Dendritic cell treated with granulocyte-macrophage colony-stimulating factor and Interleukin-4, amounts not matched to agents 40 ng/mL and 50 ng/mL, for 4 days (primary cell): ENCODE measurements around the gene SCAF8.
A peak's percentile ranks its signal among the peaks of the same experiment; 100 is the strongest.
"Not testable (repeated sequence)": the region's sequence is repeated elsewhere in the genome, so short reads cannot be mapped to it uniquely, and the experiment has no call there.

Source experiments
- H3K27ac Mint-ChIP-seq: one replicate; pipeline ENCODE4 v1.8.0; 2022; ENCODE audit warnings: mild to moderate bottlenecking, mixed read lengths
- H3K27me3 Mint-ChIP-seq: one replicate; pipeline ENCODE4 v1.8.0; 2022; ENCODE audit warnings: mild to moderate bottlenecking, mixed read lengths
- H3K36me3 Mint-ChIP-seq: one replicate; pipeline ENCODE4 v1.8.0; 2022; ENCODE audit warnings: low read depth, mixed read lengths
- H3K4me1 Mint-ChIP-seq: one replicate; pipeline ENCODE4 v1.8.0; 2022; ENCODE audit warnings: low read depth, mixed read lengths
- H3K4me3 Mint-ChIP-seq: one replicate; pipeline ENCODE4 v1.8.0; 2022; ENCODE audit warnings: mild to moderate bottlenecking, moderate library complexity, mixed read lengths
- H3K9me3 Mint-ChIP-seq: one replicate; pipeline ENCODE4 v1.8.0; 2022; ENCODE audit warnings: mixed read lengths
- intact Hi-C: fragments of 100-400 bp; cut with micrococcal nuclease; formaldehyde crosslinking; loops from one replicate; pipeline ENCODE4 v1.15.0; 2022

The SCAF8 gene

DNA sequence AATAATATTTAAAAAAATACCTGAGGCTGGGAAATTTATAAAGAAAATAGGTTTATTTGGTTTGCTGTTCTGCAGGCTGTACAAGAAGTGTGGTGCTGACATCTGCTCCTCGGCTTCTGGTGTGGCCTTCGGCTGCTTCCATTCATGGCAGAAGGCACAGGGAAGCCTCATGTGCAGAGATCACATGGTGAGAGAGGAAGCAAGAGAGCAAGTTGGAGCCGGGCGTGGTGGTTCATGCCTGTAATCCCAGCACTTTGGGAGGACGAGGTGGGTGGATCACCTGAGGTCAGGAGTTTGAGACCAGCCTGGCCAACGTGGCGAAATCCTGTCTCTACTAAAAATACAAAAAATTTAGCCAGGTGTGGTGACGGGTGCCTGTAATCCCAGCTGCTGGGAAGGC lies 16.9 kb upstream of the SCAF8 start:
- H3K27ac Mint-ChIP-seq, H3K27me3 Mint-ChIP-seq, intact Hi-C loops, H3K4me3 Mint-ChIP-seq, H3K36me3 Mint-ChIP-seq: not testable (repeated sequence)
- Mint-ChIP-seq H3K4me1 (peaks cover 20% of the 10 kb centered on the region), H3K9me3 (peaks cover 18% of the 10 kb centered on the region)

DNA sequence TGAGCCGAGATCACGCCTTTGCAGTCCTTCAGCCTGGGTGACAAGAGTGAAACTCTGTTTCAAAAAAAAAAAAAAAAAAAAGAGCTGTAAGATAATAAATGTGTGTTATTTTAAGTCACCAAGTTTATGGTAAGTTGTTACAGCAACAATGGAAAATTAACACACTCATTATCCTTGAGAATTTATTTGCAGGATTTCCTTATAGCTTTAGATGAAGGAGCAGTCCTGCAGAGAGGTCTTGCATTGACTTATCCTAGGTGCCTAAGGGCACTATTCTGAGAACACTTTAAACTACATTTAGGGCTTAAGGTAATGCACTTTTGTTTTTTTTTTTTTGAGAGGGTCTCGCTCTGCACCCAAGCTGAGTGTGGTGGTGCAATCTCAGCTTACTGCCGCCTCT lies 13.8 kb upstream of the SCAF8 start:
- no peak overlapping the region for H3K4me3 Mint-ChIP-seq

DNA sequence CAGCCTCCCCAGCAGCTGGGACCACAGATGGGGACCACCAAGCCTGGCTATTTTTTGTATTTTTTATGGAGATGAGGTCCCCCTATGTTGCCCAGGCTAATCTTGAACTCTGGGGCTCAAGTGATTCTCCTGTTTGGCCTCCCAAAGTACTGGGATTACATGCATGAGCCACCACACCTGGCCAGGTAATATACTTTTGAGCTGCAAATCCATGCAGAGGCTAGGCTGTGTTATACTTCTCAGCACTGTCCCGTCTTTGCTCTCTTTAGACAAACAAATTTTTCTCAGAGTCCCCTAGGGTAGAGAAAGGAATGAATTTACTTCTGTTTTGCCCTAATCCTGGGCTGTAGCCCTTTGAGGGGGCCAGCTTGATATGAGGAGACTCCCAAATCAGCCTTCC lies 13.4 kb upstream of the SCAF8 start:
- Mint-ChIP-seq H3K27me3 (peaks cover 12% of the 10 kb centered on the region), H3K4me1 (peaks cover 10% of the 10 kb centered on the region), H3K4me3 (no peak overlapping the region), H3K36me3 (no peaks in the 10 kb centered on the region), H3K9me3 (peaks cover 18% of the 10 kb centered on the region), H3K27ac (no peak overlapping the region)
- intact Hi-C loops = no loop called here

More for the DNA sequence above, 13.8 kb upstream of the SCAF8 start:
- Mint-ChIP-seq H3K27me3 (peaks cover 12% of the 10 kb centered on the region), H3K4me1 (peaks cover 12% of the 10 kb centered on the region), H3K27ac (no peak overlapping the region), H3K9me3 (peaks cover 18% of the 10 kb centered on the region), H3K36me3 (no peaks in the 10 kb centered on the region)
- intact Hi-C loops = no loop called here

DNA sequence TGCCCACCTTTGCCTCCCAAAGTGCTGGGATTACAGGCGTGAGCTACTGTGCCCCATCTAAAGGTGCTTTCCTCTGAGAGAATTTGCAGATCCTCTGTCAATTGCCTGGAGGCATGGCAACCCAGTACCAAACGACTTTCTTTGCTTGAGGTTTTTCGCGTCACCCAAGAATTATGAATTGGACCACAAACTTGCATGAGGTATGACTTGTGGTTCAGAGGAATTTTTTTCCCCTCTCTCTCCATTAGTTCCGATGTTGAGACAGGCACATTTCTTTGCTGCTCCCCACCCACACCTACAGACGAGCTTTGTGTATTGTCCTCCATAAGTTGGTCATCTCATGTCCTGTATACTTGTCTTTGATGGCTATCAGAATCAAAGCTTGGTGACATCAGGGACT lies 11.8 kb upstream of the SCAF8 start:
- Mint-ChIP-seq H3K9me3 (peaks cover 18% of the 10 kb centered on the region), H3K4me1 (peaks cover under 1% of the 10 kb centered on the region), H3K4me3 (no peak overlapping the region), H3K27ac (no peak overlapping the region), H3K36me3 (no peaks in the 10 kb centered on the region), H3K27me3 (peaks cover 12% of the 10 kb centered on the region)
- intact Hi-C loops = no loop called here

DNA sequence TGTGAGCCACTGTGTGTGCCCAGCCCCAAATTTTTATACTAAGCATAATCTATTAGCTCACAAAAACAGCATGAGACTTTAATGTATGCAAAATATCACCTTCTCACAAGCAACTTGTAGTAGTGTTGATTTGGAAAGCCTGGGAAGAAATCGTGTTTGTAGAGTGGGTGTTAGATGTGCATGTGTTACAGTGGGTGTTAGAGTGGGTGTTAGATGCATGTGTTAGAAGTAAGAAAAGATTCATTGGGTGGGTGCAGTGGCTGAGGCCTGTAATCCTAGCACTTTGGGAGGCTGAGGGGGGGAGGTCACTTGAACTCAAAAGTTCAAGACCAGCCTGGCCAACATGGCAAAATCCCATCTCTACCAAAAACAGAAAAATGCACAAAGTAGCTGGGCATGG lies 6.3 kb upstream of the SCAF8 start:
- H3K27me3 Mint-ChIP-seq = peaks cover 4% of the 10 kb centered on the region
- no peaks in the 10 kb centered on the region for H3K9me3 Mint-ChIP-seq
- no peak overlapping the region for H3K27ac Mint-ChIP-seq
- intact Hi-C loops = no loop called here
- H3K4me1 Mint-ChIP-seq = peaks cover 4% of the 10 kb centered on the region
- no peaks in the 10 kb centered on the region for H3K36me3 Mint-ChIP-seq
- no peak overlapping the region for H3K4me3 Mint-ChIP-seq

DNA sequence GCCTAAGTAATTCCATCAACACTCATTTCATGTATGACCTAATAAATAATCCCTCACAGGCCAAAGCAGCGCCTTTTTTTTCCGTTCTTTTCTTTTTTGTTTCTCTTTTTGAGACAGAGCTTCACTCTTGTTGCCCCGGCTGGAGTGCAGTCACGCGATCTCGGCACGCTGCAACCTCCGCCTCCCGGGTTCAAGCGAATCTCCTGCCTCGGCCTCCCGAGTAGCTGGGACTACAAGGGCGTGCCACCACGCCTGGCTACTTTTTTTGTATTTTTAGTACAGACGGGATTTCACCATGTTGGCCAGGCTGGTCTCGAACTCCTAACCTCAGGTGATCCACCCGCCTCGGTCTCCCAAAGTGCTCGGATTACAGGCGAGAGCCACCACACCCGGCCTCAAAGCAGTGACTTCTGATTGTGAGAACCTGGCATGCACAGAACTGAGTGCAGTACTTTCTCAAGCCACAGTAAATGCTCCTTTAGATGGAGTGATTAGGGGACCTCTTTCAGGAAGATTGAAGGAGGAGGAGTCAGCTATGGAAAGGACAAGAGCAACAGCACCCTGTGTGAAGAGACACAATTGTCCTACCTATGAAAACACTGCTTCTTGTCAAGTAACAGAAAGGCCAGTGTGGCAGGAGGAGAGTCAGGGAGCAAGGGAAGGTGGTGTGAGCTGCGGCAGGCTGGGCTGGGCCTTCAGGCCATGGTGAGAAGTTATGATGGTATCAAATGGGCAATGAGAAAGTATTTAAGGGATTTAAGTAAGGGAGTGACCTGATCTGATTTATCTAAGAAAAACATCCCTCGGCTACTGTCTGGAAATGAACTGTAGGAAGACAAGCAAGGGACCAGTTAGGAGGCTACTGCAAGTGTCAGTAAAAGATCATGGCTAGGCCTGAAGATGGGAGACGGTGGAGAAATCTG lies 1.7 kb upstream of the SCAF8 start:
- H3K4me3 Mint-ChIP-seq = no peak overlapping the region
- intact Hi-C loops = loop anchor here (5.0 to 10.0 kb wide), 2 partner anchors 76 to 377 kb away; partner anchors contain the start of gene IPCEF1
- H3K27me3 Mint-ChIP-seq = peaks cover 3% of the 10 kb centered on the region
- H3K4me1 Mint-ChIP-seq = peaks cover 28% of the 10 kb centered on the region
- peaks cover 29% of the 10 kb centered on the region for H3K36me3 Mint-ChIP-seq
- H3K9me3 Mint-ChIP-seq = no peaks in the 10 kb centered on the region
- H3K27ac Mint-ChIP-seq = peak overlapping the region; percentile 19

DNA sequence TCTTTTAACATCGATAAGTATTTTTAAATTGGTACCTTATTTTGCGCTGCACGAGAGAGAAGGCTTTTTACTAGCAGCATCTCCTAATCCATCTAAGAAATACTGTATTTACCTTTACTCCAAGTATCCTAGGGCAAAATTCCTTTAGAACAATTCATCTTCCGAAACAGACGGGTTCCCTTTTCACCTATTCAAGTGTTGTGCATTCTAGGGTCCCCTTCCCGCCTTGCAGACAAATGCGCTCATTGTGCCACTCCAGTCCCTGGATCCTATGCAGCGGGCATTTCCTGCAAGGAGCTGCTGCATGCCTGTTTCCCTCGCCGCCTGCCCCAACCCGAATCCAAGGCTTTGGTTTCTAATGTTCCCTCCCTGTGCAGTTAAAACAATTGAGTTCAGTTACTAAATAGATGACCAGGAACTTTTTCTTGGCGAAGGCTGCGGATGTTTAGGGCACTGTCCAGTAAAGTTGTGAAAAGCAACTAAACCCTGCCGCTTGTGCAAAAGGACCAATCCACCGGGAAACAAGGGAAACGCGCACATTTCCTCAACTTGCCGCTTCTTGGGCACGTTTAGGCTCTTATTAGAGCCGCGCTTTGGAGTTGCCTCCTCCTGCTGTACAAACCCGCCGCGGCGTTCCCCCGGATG lies 556 bp upstream of the SCAF8 start:
- H3K27me3 Mint-ChIP-seq = peaks cover 3% of the 10 kb centered on the region
- H3K27ac Mint-ChIP-seq = peak overlapping the region; percentile 99
- no peaks in the 10 kb centered on the region for H3K9me3 Mint-ChIP-seq
- peak overlapping the region; percentile 94 for H3K4me3 Mint-ChIP-seq
- intact Hi-C loops = loop anchor here (1.0 to 10.0 kb wide), 3 partner anchors 57 to 378 kb away; partner anchors contain the start of gene IPCEF1
- H3K36me3 Mint-ChIP-seq = peaks cover 37% of the 10 kb centered on the region
- peaks cover 35% of the 10 kb centered on the region for H3K4me1 Mint-ChIP-seq

DNA sequence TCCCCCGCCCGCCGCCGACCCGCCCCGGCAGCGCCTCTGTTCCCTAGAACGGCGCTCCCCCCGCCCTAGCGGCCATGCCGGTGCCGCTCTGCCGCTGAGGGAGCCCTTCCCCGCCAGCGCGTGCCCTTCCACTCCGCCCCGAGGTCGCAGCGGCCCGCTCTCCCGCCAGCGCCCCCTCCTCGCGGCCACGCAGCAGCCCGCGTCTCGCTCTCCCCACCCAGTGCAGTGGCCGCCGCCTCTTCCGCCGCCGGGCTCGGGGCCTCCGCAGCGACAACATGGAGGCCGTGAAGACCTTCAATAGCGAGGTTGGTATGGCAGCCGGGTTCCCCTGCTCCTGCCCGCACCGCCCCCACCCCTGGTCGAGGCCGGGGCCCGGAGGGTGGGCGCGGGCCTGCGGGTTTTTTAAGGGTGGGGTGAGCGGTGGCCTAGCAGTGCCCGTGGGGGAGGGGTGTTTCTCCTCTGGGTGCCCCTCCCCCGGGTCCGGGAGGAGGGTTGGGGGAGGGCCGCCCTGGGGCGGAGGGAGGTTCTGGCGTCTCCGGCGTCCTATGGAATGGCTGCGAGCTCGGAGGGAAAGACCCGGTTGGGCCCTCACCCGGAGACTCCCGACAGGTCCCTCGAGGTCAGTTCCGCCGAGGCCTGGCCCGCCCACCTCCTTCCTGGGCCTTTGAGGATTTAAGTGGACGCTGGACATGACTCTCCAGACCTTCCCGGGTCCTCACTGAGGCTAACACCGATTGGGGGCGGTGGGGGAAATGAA lies 588 bp downstream of the SCAF8 start:
- H3K27ac Mint-ChIP-seq = peak overlapping the region; percentile 99
- intact Hi-C loops = loop anchor here (1.0 to 10.0 kb wide), 3 partner anchors 59 to 379 kb away; partner anchors contain the start of gene IPCEF1
- peaks cover 42% of the 10 kb centered on the region for H3K4me1 Mint-ChIP-seq
- H3K36me3 Mint-ChIP-seq = peaks cover 42% of the 10 kb centered on the region
- H3K27me3 Mint-ChIP-seq = peaks cover 3% of the 10 kb centered on the region
- H3K9me3 Mint-ChIP-seq = no peaks in the 10 kb centered on the region
- H3K4me3 Mint-ChIP-seq = peak overlapping the region; percentile 94

DNA sequence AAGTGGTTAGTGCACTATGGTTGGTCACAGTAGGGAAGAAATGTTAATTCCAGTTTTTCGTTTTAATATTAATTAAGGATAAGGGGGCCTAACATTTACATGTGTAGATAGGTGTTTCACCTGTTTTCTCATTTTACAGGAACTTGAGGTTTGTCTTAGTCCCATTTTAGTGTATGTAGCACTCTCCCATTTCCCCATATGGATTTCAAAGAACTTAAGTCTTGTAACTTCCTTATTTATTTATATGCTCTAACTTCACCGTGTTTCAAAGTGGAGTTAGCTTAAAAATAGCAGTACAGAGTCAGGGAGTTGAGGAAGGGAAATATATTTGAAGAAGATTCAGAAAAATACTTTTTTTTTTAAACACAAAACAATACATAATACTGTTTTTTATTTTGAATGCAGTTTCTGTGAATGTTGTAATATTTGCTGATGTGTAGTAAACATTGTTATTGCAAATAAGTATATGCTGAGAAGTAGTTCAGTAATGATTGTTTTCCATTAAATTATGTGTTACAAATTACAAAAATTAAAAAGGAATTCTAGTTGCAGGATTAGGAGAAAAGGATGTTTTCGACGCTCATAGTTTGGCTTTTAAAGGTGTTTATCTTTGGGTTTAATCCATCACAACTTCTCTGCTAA lies 3.5 kb downstream of the SCAF8 start:
- intact Hi-C loops = loop anchor here (10.0 kb wide), 1 partner anchor 382 kb away; the partner anchor contains the start of gene IPCEF1
- Mint-ChIP-seq H3K27ac (peak overlapping the region; percentile 39), H3K9me3 (no peaks in the 10 kb centered on the region), H3K4me3 (peak overlapping the region; percentile 6), H3K4me1 (peaks cover 57% of the 10 kb centered on the region), H3K27me3 (no peaks in the 10 kb centered on the region), H3K36me3 (peaks cover 50% of the 10 kb centered on the region)

DNA sequence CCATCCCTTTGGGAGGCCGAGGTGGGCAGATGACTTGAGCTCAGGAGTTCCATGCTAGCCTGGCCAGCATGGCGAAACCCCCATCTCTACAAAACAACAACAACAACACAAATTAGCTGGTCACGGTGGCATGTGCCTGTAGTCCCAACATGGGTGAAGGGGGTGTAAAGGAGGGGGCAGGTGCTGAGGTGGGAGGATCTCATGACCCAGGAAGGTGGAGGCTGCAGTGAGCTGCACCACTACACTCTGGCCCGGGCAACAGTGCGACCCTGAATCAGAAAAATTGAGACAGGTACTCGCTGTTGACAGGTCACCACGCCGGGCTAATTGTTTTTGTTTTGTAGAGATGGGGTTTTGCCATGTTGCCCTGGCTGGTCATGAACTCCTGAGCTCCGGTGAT lies 4.2 kb downstream of the SCAF8 start:
- Mint-ChIP-seq H3K4me1 (peaks cover 55% of the 10 kb centered on the region), H3K36me3 (peaks cover 55% of the 10 kb centered on the region), H3K4me3 (peak overlapping the region; percentile 30), H3K9me3 (no peaks in the 10 kb centered on the region), H3K27ac (no peak overlapping the region), H3K27me3 (no peaks in the 10 kb centered on the region)
- intact Hi-C loops = loop anchor here (10.0 kb wide), 1 partner anchor 383 kb away; the partner anchor contains the start of gene IPCEF1

DNA sequence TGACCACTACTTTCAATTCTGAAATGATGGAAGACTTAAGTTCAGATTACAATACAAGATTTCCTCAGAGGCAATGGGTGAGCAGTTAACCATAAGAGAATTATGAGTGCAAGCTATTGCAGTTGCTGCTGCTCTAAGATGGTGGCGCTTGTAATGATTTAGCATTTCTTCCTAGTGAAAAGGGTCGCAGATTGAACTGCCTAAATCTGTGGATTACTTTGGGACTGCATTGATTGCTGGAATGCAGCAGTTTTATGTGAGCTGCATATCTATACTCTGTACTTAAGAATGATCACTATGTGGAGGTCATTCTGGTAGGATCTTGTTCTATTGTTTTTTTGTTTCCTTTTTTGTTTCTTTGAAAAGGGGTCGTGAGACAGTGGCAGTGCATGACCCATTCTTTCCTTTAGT lies 5.3 kb downstream of the SCAF8 start:
- H3K4me3 Mint-ChIP-seq = no peak overlapping the region
- H3K4me1 Mint-ChIP-seq = peaks cover 50% of the 10 kb centered on the region
- H3K9me3 Mint-ChIP-seq = no peaks in the 10 kb centered on the region
- no peak overlapping the region for H3K27ac Mint-ChIP-seq
- intact Hi-C loops = loop anchor here (10.0 kb wide), 1 partner anchor 384 kb away; the partner anchor contains the start of gene IPCEF1
- H3K27me3 Mint-ChIP-seq = no peaks in the 10 kb centered on the region
- peaks cover 49% of the 10 kb centered on the region for H3K36me3 Mint-ChIP-seq

DNA sequence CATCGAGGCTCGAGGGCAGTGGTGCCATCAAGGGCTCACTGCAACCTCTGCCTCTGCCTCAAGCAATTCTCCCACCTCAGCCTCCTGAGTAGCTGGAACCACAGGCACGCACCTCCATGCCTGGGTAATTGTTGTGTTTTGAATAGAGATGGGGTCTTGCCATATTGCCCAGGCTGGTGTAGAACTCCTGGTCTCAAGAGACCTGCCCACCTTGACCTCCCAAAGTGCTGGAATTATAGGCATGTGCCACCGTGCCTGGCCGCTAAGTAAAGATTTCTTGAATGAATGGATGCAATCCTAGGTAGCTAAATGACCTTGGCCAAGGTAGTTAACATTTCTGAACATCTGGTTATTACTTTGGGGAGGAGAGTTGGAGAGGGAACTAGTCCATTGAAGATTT lies 7.4 kb downstream of the SCAF8 start:
- Mint-ChIP-seq H3K9me3 (no peaks in the 10 kb centered on the region), H3K4me1 (peaks cover 43% of the 10 kb centered on the region), H3K4me3 (no peak overlapping the region), H3K36me3 (peaks cover 35% of the 10 kb centered on the region), H3K27me3 (no peaks in the 10 kb centered on the region), H3K27ac (no peak overlapping the region)
- intact Hi-C loops = loop anchor here (5.0 kb wide), 1 partner anchor 37 kb away; no protein-coding TSS in a partner anchor

DNA sequence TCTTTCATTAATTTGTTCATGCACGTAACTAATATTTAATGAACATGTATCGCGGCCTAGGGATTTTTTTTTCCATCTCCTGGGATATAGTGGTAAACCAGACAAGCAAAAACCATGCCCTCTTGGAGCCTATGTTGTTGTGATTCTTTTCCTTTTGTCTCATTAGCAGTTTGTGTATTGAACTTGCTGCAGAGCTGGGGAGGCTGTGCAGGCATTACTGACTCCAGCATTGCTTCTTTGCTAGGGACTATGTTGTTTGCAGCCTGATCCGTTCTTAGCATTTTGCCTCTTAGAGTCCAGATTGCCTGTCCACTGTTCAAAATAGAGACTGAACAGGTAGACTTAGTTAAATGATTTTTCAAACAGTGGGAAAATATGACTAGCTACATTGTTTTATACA lies 9.7 kb downstream of the SCAF8 start:
- intact Hi-C loops = loop anchor here (5.0 kb wide), 1 partner anchor 34 kb away; no protein-coding TSS in a partner anchor
- Mint-ChIP-seq H3K27ac (no peak overlapping the region), H3K9me3 (no peaks in the 10 kb centered on the region), H3K4me1 (peaks cover 26% of the 10 kb centered on the region), H3K36me3 (peaks cover 16% of the 10 kb centered on the region), H3K27me3 (no peaks in the 10 kb centered on the region), H3K4me3 (no peak overlapping the region)
